IMR-90 (cell line): ENCODE results near the gene RAC3. TPM values are rescaled to one million over a fixed set of nuclear protein-coding genes. Genes with fewer than 3 reads are reported as not detected.

ENCODE experiments used
- ATAC-seq: fragments of 200-7000 bp; cut with Tn5 transposase; 2 replicates; pipeline ENCODE4 v1.9.1; 2020; ENCODE audit warnings: low read depth, mild to moderate bottlenecking, moderate library complexity
- BruUV-seq: library from RNA; stranded (reverse); fragments of 400-500 nt; replicated peaks from 2 replicates; lab custom pipeline; 2021; lab: Mats Ljungman, UMichigan
- CTCF ChIA-PET: fragments of 300-600 bp; formaldehyde crosslinking; extraction: SDS; loops from one replicate; lab custom pipeline; 2021; ENCODE audit warnings: antibody characterized with exemption; lab: Yijun Ruan, JAX
- POLR2A ChIA-PET: fragments of 300-600 bp; sonication (Branson Sonifier 250); formaldehyde crosslinking; loops from one replicate; lab custom pipeline; 2022; ENCODE audit warnings: antibody characterized with exemption; ENCODE audit not compliant: unreplicated experiment; lab: Charles Lee
- DNase-seq: peaks from one replicate; pipeline ENCODE4 v3.0.0; 2013
- H2AFZ ChIP-seq: replicated peaks from 2 replicates; pipeline ENCODE3; 2013; ENCODE audit warnings: low read length, mild to moderate bottlenecking; ENCODE audit not compliant: poor library complexity
- H2AK5ac ChIP-seq: 2 replicates; pipeline ENCODE4 v1.6.1; 2013; ENCODE audit warnings: low read depth, low read length, inconsistent platforms
- H2AK9ac ChIP-seq: replicated peaks from 2 replicates; pipeline ENCODE3; 2013; ENCODE audit warnings: mild to moderate bottlenecking, low read depth, low read length, moderate library complexity; ENCODE audit not compliant: poor library complexity
- H2BK120ac ChIP-seq: 2 replicates; pipeline ENCODE4 v1.6.1; 2013; ENCODE audit warnings: low read depth, low read length, inconsistent platforms
- H2BK15ac ChIP-seq: 3 replicates; pipeline ENCODE4 v1.6.1; 2013; ENCODE audit warnings: low read depth, low read length, inconsistent platforms
- H2BK20ac ChIP-seq: 2 replicates; pipeline ENCODE4 v1.6.1; 2013; ENCODE audit warnings: low read depth, mild to moderate bottlenecking, inconsistent platforms, low read length, moderate library complexity
- H2BK5ac ChIP-seq: 2 replicates; pipeline ENCODE4 v1.6.1; 2013; ENCODE audit warnings: mild to moderate bottlenecking, low read depth, low read length, inconsistent platforms; ENCODE audit not compliant: poor library complexity, severe bottlenecking
- H3K14ac ChIP-seq: replicated peaks from 2 replicates; pipeline ENCODE4 v1.6.1; 2013; ENCODE audit warnings: low read depth, low read length, inconsistent platforms
- H3K18ac ChIP-seq: 2 replicates; pipeline ENCODE4 v1.6.1; 2013; ENCODE audit warnings: low read depth, low read length, control low read depth
- H3K23ac ChIP-seq: 2 replicates; pipeline ENCODE4 v1.6.1; 2013; ENCODE audit warnings: low read depth, low read length, inconsistent platforms
- H3K27ac ChIP-seq: 2 replicates; pipeline ENCODE4 v1.5.1; 2013; ENCODE audit warnings: mild to moderate bottlenecking, control low read depth, low read length; ENCODE audit not compliant: insufficient read depth
- H3K27me3 ChIP-seq: 2 replicates; pipeline ENCODE4 v1.6.1; 2013; ENCODE audit warnings: low read length; ENCODE audit not compliant: control insufficient read depth, insufficient read depth
- H3K36me3 ChIP-seq: 2 replicates; pipeline ENCODE4 v1.6.1; 2013; ENCODE audit warnings: low read length, mixed read lengths; ENCODE audit not compliant: control insufficient read depth, insufficient read depth
- H3K4ac ChIP-seq: 2 replicates; pipeline ENCODE4 v1.6.1; 2013; ENCODE audit warnings: low read depth, low read length, inconsistent platforms
- H3K4me1 ChIP-seq: 2 replicates; pipeline ENCODE4 v1.6.1; 2013; ENCODE audit warnings: low read length, mixed read lengths; ENCODE audit not compliant: control insufficient read depth, insufficient read depth
- H3K4me2 ChIP-seq: 2 replicates; pipeline ENCODE4 v1.6.1; 2013; ENCODE audit warnings: low read depth, mild to moderate bottlenecking, control low read depth, low read length, moderate library complexity
- H3K4me3 ChIP-seq: 2 replicates; pipeline ENCODE4 v1.5.1; 2013; ENCODE audit warnings: low read depth, mild to moderate bottlenecking, control low read depth, low read length, moderate library complexity; ENCODE audit not compliant: insufficient read depth
- H3K56ac ChIP-seq: 2 replicates; pipeline ENCODE4 v1.6.1; 2013; ENCODE audit warnings: low read length, inconsistent platforms; ENCODE audit not compliant: insufficient read depth; ENCODE audit errors: extremely low read depth
- H3K79me1 ChIP-seq, 2 experiments: 2 replicates each; pipeline ENCODE4 v1.6.1; 2013; ENCODE audit warnings: low read length in 2 of 2, inconsistent platforms in 1 of 2, low read depth in 1 of 2
- H3K9ac ChIP-seq: 2 replicates; pipeline ENCODE4 v1.6.1; 2013; ENCODE audit warnings: low read depth, low read length, control low read depth
- H3K9me1 ChIP-seq: 2 replicates; pipeline ENCODE4 v1.6.1; 2013; ENCODE audit warnings: low read length, inconsistent platforms; ENCODE audit not compliant: insufficient read depth
- H3K9me3 ChIP-seq: 2 replicates; pipeline ENCODE4 v1.6.1; 2013; ENCODE audit warnings: low read length; ENCODE audit not compliant: control insufficient read depth, insufficient read depth
- H4K20me1 ChIP-seq: 2 replicates; pipeline ENCODE4 v1.6.1; 2013; ENCODE audit warnings: low read length, inconsistent platforms; ENCODE audit not compliant: insufficient read depth
- H4K5ac ChIP-seq: 2 replicates; pipeline ENCODE4 v1.6.1; 2013; ENCODE audit warnings: mild to moderate bottlenecking, low read depth, low read length, control low read depth
- H4K8ac ChIP-seq, 2 experiments: 2 replicates each; pipeline ENCODE4 v1.6.1; 2013; ENCODE audit warnings: low read depth in 2 of 2, low read length in 2 of 2, control low read depth in 1 of 2, inconsistent platforms in 1 of 2
- H4K91ac ChIP-seq: 2 replicates; pipeline ENCODE4 v1.6.1; 2013; ENCODE audit warnings: low read depth, low read length, inconsistent platforms; ENCODE audit not compliant: insufficient read depth
- CEBPB ChIP-seq: IDR thresholded peaks from 2 replicates; pipeline ENCODE4 v1.6.1; 2012; ENCODE audit warnings: low read depth, low read length, improper control_type of control experiment
- CHD1 ChIP-seq: IDR thresholded peaks from 2 replicates; pipeline ENCODE4 v1.6.1; 2012; ENCODE audit warnings: low read depth, low read length, improper control_type of control experiment
- FOS ChIP-seq: fragments of 150-350 bp; IDR thresholded peaks from 2 replicates; pipeline ENCODE4 v1.6.1; 2016; ENCODE audit warnings: low read depth, low read length
- MAFK ChIP-seq: IDR thresholded peaks from 2 replicates; pipeline ENCODE4 v1.6.1; 2012; ENCODE audit warnings: low read depth, low read length, improper control_type of control experiment
- MXI1 ChIP-seq: IDR thresholded peaks from 2 replicates; pipeline ENCODE4 v1.6.1; 2012; ENCODE audit warnings: low read depth, mild to moderate bottlenecking, low read length, moderate library complexity, borderline replicate concordance
- NFE2L2 ChIP-seq: fragments of 150-350 bp; IDR thresholded peaks from 2 replicates; pipeline ENCODE4 v1.6.1; 2016; ENCODE audit warnings: low read depth, mild to moderate bottlenecking, low read length
- POLR2A ChIP-seq: IDR thresholded peaks from 2 replicates; pipeline ENCODE4 v1.6.1; 2012; ENCODE audit warnings: mild to moderate bottlenecking, low read depth, low read length
- RAD21 ChIP-seq: IDR thresholded peaks from 2 replicates; pipeline ENCODE4 v1.6.1; 2012; ENCODE audit warnings: low read length, improper control_type of control experiment
- RCOR1 ChIP-seq: IDR thresholded peaks from 2 replicates; pipeline ENCODE4 v1.6.1; 2012; ENCODE audit warnings: mild to moderate bottlenecking, low read length, improper control_type of control experiment; ENCODE audit not compliant: insufficient replicate concordance
- RFX5 ChIP-seq: IDR thresholded peaks from 2 replicates; pipeline ENCODE4 v1.8.0; 2012; ENCODE audit warnings: low read depth, mild to moderate bottlenecking, low read length, moderate library complexity
- SMC3 ChIP-seq: fragments of 150-350 bp; IDR thresholded peaks from 2 replicates; pipeline ENCODE4 v1.6.1; 2016; ENCODE audit warnings: low read depth, mild to moderate bottlenecking, antibody characterized with exemption, low read length, moderate library complexity
- WGBS, 2 experiments: methylation state at CpG; one replicate each; pipeline versions ENCODE4 v1.1.5 to v1.1.7; 2013; ENCODE audit warnings: missing lambda C conversion rate in 2 of 2; ENCODE audit not compliant: insufficient read length in 1 of 2; ENCODE audit errors: extremely low coverage in 2 of 2; 5-methylcytosine and 5-hydroxymethylcytosine counted together
- dilution Hi-C: fragments of 300-500 bp; cut with HindIII; formaldehyde crosslinking; loops from one replicate; pipeline ENCODE4 v1.14.3; 2018; ENCODE audit warnings: low sequenced_read_pairs; ENCODE audit not compliant: unreplicated experiment
- in situ Hi-C: fragments of 300-500 bp; cut with MboI; formaldehyde crosslinking; loops from 3 replicates; pipeline ENCODE4 v1.14.3; 2019; ENCODE audit warnings: low sequenced_read_pairs, inconsistent platforms, mixed read lengths
- intact Hi-C: fragments of 100-400 bp; cut with micrococcal nuclease; formaldehyde crosslinking; loops from 2 replicates; pipeline ENCODE4 v1.10.0; 2022
- polyA plus RNA-seq, 3 experiments: library from polyadenylated mRNA; depleted of rRNA; stranded (reverse); fragments of >200 nt; gene quantifications; 2 replicates each; pipeline ENCODE4 v1.2.3, GENCODE V29; 2012; ENCODE audit warnings: low replicate concordance in 1 of 3
- total RNA-seq: library from RNA; depleted of rRNA; stranded (reverse); fragments of >200 nt; gene quantifications from 2 replicates; pipeline ENCODE4 v1.2.3, GENCODE V29; 2012

Gene RAC3
- total and polyA plus RNA-seq, 2 of the 4 experiments (the other 2 are of a cell fraction) = 5.7 to 23.4 TPM

GRCh38 chr17:82049106-82049505 is 17.6 kb downstream of the RAC3 start:
- intact Hi-C loops = no loop called here
- no peak overlapping the region for H4K5ac ChIP-seq

More at GRCh38 chr17:82049106-82049505, 17.6 kb downstream of the RAC3 start:
- H3K9ac ChIP-seq = no peak overlapping the region
- no peaks in the 10 kb centered on the region for H3K27me3 ChIP-seq
- no peak overlapping the region for H2AK9ac ChIP-seq
- no peak overlapping the region for H2AK5ac ChIP-seq
- peaks cover 7% of the 10 kb centered on the region for H4K20me1 ChIP-seq
- 100% methylated on average over 2 of the region's 8 CpGs; no CpG with 5 or more reads in 1 of the 2 experiments for WGBS, 2 experiments
- peaks cover 36% of the 10 kb centered on the region for H3K36me3 ChIP-seq
- H3K14ac ChIP-seq = no peak overlapping the region
- DNase-seq = no peak
- no peak overlapping the region for H4K91ac ChIP-seq
- H2BK5ac ChIP-seq = no peak overlapping the region
- no peak overlapping the region for H2BK20ac ChIP-seq
- ATAC-seq = no peak
- H3K4me2 ChIP-seq = no peak overlapping the region
- no peak overlapping the region for H3K4ac ChIP-seq
- H3K9me1 ChIP-seq = peaks cover 7% of the 10 kb centered on the region
- H3K4me1 ChIP-seq = peaks cover 18% of the 10 kb centered on the region
- no peak overlapping the region for H3K23ac ChIP-seq
- H4K8ac ChIP-seq = no peak overlapping the region
- dilution Hi-C loops (no loop called here), in situ Hi-C loops (no loop called here)
- ChIA-PET POLR2A (no interaction called here), CTCF (no interaction called here)
- no peak overlapping the region for H2AFZ ChIP-seq
- H3K9me3 ChIP-seq = no peaks in the 10 kb centered on the region
- no peak overlapping the region for H3K27ac ChIP-seq
- peaks cover 10 to 37% of the 10 kb centered on the region in 2 experiments for H3K79me1 ChIP-seq
- H3K4me3 ChIP-seq = no peak overlapping the region
- H2BK15ac ChIP-seq = no peak overlapping the region
- no peak for TF ChIP-seq POLR2A
- no peak for TF ChIP-seq MXI1
- no peak for TF ChIP-seq FOS
- no peak for TF ChIP-seq RAD21
- no peak for TF ChIP-seq MAFK
- no peak for TF ChIP-seq RCOR1
- TF ChIP-seq CHD1 = no peak
- TF ChIP-seq CEBPB = no peak
- no peak for TF ChIP-seq NFE2L2
- TF ChIP-seq RFX5 = no peak
- TF ChIP-seq SMC3 = no peak
- no peak overlapping the region for H3K56ac ChIP-seq
- H3K18ac ChIP-seq = no peak overlapping the region
- H2BK120ac ChIP-seq = no peak overlapping the region
- BruUV-seq = no TSS peak
